AG20443 (cell line): ENCODE measurements around the gene TUBB3.
A peak's percentile ranks its signal among the peaks of the same experiment; 100 is the strongest.
"Not testable (repeated sequence)": the region's sequence is repeated elsewhere in the genome, so short reads cannot be mapped to it uniquely, and the experiment has no call there.

Experiments
- DNase-seq: peaks from one replicate; pipeline ENCODE4 v3.0.0; 2012; ENCODE audit warnings: low spot score, mixed read lengths

TUBB3 gene

GRCh38 chr16:89918453-89919347 is 4.4 kb upstream of the TUBB3 start, which contains the start of gene MC1R:
Gene MC1R, plus strand, starts transcription at chr16:89918862. Its CDS starts 397 bp downstream, at chr16:89919259.
- no peak for DNase-seq

DNA sequence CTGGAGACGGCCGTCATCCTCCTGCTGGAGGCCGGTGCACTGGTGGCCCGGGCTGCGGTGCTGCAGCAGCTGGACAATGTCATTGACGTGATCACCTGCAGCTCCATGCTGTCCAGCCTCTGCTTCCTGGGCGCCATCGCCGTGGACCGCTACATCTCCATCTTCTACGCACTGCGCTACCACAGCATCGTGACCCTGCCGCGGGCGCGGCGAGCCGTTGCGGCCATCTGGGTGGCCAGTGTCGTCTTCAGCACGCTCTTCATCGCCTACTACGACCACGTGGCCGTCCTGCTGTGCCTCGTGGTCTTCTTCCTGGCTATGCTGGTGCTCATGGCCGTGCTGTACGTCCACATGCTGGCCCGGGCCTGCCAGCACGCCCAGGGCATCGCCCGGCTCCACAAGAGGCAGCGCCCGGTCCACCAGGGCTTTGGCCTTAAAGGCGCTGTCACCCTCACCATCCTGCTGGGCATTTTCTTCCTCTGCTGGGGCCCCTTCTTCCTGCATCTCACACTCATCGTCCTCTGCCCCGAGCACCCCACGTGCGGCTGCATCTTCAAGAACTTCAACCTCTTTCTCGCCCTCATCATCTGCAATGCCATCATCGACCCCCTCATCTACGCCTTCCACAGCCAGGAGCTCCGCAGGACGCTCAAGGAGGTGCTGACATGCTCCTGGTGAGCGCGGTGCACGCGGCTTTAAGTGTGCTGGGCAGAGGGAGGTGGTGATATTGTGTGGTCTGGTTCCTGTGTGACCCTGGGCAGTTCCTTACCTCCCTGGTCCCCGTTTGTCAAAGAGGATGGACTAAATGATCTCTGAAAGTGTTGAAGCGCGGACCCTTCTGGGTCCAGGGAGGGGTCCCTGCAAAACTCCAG is 3.4 kb upstream of the TUBB3 start:
- DNase-seq, result no peak

DNA sequence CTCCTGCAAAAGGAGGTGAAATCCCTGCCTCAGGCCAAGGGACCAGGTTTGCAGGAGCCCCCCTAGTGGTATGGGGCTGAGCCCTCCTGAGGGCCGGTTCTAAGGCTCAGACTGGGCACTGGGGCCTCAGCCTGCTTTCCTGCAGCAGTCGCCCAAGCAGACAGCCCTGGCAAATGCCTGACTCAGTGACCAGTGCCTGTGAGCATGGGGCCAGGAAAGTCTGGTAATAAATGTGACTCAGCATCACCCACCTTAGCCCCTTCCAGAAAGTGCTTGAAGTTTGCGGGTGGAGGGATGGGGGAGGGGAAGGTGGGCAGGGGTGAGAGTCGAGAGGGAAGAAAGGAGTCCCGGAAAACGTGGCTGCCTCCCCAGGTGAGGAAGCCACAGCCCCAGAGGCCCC is 2.4 kb upstream of the TUBB3 start:
- DNase-seq, result no peak

DNA sequence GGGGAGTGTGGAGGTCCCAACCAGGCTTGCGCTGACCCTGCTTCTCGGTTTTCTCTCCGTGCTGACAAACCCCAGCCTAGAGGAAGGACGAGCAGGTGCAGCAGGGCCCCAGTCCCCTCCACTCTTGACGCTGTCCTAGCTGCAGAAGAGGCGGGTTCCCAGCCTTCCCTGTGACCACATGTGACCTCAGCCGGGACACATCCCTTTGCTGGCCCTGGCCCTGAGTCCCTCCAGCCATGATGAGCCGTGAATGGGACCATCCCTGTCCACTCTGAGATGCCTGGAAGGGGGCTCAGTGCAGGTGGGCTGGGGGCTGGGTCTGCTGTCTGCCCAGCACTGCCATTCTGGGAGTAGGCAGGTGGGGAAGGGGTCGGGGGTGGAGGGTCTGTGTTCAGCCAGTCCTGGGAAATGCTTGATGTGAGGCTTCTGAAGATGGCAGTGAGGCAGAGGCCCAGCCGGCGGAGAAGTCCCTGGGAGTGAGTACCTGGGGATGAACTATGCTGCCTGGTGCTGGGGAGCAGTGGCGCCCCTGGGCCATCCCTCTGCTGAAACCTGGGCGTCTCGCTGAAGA is 1.9 kb upstream of the TUBB3 start:
- DNase-seq, result no peak

DNA sequence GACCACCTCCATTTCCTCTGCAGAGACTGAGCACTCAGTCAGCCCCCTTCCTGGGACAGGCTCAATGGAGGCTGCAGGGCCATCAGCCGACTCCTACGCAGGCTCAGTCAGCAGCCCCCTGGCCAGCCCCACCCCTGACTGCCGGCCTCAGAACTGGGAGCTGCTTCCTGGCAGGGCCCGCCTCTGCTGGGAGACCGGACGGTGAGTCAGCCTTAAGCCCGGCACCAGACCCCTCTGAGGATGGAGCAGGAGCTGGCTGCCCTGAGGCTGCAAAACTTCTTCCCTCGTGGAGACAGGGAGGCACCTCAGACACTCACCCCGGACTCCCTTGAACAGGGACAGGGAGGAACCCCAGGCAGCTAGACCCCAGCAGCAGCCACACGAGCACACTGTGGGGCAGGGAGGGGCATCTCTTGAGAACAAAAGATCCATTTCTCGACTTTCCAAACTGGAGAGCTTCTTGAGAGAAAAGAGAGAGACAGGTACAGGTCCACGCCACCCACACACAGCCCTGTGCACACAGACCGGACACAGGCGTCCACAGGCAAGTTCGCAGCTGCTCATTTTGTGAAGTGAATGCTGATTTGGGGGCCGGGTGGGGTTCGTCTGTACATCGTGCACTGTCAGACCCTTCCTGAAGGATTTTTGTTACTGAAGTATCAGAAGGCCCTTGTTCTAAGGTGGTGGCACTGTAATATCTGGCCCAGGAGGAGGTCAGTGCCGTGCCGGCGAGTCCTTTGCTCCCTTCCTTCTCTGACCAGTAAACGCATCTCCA is 1.3 kb upstream of the TUBB3 start:
- DNase-seq, result peak; percentile 92

DNA sequence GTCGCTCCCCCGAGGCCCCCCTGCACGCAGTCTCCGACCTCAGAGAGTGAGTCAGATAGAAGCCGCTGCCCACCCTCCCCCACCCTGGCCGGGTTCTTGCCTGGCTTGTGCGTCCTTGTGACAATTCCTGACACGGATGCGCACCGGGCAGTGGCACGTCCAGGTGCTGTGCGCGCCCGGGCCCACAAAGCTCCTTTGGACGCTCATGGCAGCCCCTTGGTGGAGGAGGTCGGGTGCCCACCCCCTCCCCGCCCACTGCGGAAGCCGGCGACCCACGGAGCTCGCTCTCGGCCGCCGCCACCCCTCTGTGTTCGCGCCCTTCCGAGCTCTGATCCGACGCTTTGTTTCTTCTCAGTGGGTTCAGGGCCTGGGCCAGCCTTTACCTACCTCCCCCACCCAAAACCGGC is 662 bp upstream of the TUBB3 start:
- peak; percentile 88 for DNase-seq

GRCh38 chr16:89923640-89924296 is 626 bp downstream of the TUBB3 start:
- no peak for DNase-seq

- peak; percentile 51 for DNase-seq
These were observed 1.3 kb downstream of the TUBB3 start for GRCh38 chr16:89924297-89924924.

GRCh38 chr16:89924925-89925307 is 1.8 kb downstream of the TUBB3 start:
- DNase-seq, result no peak

DNA sequence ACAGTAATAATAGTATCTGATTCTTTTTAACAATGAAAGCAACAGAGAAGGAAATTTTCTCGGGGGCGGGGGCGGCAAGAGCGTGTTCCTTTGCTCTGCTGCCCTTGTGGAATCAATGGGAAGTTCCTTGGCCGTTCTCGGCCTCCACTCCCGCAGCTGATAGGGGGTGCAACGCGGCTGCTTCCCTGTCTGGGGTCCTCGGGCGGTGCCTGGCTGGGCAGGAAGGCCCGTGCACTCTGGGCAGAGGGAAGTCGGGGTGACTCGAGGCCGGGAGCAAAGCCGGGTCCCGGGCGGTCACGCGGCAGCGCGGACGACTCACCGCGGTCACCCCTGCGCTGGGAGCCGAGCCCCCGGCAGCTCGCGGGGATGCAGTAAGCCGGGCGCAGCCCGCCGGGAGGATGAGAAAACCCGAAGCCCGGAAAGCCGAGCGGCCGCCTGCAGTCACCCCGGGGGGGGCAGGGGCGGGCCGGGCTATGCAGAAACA is 2.5 kb downstream of the TUBB3 start:
- DNase-seq, result no peak

GRCh38 chr16:89931305-89931896 is 8.3 kb downstream of the TUBB3 start:
- DNase-seq, result no peak

DNA sequence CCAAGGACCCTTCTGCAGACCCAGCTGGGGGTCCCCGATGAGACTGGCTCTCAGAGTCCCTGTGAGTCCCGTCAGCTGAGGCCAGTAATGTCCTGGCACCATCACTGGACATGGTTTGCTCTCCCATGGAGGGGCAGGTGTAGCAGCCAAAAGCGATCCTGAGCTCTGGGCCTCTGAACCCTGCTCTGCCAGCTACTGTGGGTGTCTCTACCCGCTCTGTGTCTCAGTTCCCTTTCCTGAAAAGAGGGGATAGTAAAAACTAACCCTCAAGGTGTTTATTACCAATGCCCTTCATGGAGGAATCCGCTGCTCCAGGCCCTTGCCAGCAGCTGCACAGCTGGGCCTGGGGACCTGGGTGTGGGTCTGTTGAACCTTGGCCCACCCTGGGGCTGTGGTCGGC is 8.8 kb downstream of the TUBB3 start:
- no peak for DNase-seq

DNA sequence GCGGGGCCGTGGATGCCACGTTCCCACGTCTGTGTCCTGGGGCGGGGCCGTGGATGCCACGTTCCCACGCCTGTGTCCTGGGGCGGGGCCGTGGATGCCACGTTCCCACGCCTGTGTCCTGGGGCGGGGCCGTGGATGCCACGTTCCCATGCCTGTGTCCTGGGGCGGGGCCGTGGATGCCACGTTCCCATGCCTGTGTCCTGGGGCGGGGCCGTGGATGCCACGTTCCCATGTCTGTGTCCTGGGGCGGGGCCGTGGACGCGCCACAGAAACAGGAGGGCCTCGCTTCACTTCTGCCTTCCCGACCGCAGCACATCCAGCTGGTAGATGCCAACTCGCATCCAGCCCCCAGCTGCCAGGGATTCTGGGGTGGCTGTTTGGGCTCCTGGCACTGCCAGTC is 10.9 kb downstream of the TUBB3 start:
- not testable (repeated sequence) for DNase-seq

DNA sequence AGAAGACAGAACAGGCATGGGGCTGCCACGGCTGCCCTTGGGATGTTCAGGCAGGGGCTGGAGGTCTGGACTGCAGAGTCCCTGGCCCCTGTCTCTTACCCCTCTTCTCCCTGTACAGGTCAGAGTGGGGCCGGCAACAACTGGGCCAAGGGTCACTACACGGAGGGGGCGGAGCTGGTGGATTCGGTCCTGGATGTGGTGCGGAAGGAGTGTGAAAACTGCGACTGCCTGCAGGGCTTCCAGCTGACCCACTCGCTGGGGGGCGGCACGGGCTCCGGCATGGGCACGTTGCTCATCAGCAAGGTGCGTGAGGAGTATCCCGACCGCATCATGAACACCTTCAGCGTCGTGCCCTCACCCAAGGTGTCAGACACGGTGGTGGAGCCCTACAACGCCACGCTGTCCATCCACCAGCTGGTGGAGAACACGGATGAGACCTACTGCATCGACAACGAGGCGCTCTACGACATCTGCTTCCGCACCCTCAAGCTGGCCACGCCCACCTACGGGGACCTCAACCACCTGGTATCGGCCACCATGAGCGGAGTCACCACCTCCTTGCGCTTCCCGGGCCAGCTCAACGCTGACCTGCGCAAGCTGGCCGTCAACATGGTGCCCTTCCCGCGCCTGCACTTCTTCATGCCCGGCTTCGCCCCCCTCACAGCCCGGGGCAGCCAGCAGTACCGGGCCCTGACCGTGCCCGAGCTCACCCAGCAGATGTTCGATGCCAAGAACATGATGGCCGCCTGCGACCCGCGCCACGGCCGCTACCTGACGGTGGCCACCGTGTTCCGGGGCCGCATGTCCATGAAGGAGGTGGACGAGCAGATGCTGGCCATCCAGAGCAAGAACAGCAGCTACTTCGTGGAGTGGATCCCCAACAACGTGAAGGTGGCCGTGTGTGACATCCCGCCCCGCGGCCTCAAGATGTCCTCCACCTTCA is 11.7 kb downstream of the TUBB3 start:
- no peak for DNase-seq

DNA sequence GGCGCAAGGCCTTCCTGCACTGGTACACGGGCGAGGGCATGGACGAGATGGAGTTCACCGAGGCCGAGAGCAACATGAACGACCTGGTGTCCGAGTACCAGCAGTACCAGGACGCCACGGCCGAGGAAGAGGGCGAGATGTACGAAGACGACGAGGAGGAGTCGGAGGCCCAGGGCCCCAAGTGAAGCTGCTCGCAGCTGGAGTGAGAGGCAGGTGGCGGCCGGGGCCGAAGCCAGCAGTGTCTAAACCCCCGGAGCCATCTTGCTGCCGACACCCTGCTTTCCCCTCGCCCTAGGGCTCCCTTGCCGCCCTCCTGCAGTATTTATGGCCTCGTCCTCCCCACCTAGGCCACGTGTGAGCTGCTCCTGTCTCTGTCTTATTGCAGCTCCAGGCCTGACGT is 12.5 kb downstream of the TUBB3 start:
- not testable (repeated sequence) for DNase-seq

- DNase-seq, result no peak
These were observed 12.9 kb downstream of the TUBB3 start for GRCh38 chr16:89936034-89936433.

GRCh38 chr16:89936508-89936907 is 13.4 kb downstream of the TUBB3 start:
- no peak for DNase-seq

GRCh38 chr16:89936981-89937380 is 13.8 kb downstream of the TUBB3 start:
- DNase-seq, result no peak
